K562 (cell line): ENCODE measurements around the gene RCSD1. TPM values are rescaled to one million over a fixed set of nuclear protein-coding genes. Genes with fewer than 3 reads are reported as not detected.
A peak's percentile ranks its signal among the peaks of the same experiment; 100 is the strongest.

Source experiments
- BRF1 ChIP-seq: IDR thresholded peaks from 3 replicates; pipeline ENCODE4 v1.6.1; 2011; ENCODE audit warnings: borderline replicate concordance, mild to moderate bottlenecking; ENCODE audit not compliant: insufficient read length; ENCODE audit errors: extremely low read depth
- DMBX1 ChIP-seq: fragments of 250-450 bp; sonication (Bioruptor Pico); IDR thresholded peaks from 2 replicates; pipeline ENCODE4 v1.8.0; 2022; ENCODE audit warnings: inconsistent platforms, mild to moderate bottlenecking, moderate library complexity, borderline replicate concordance
- HDAC2 ChIP-seq: fragments of 450-650 bp; IDR thresholded peaks from 2 replicates; pipeline ENCODE4 v1.6.1; 2016; ENCODE audit warnings: mild to moderate bottlenecking
- POLR3G ChIP-seq: IDR thresholded peaks from 2 replicates; pipeline ENCODE4 v1.6.1; 2011; ENCODE audit not compliant: insufficient read length, insufficient replicate concordance; ENCODE audit errors: extremely low read depth
- PTRF ChIP-seq: fragments of 450-650 bp; IDR thresholded peaks from 2 replicates; pipeline ENCODE4 v1.6.1; 2016; ENCODE audit warnings: mild to moderate bottlenecking, missing genetic modification characterization, missing compliant biosample characterization
- TCF3 ChIP-seq: sonication (generic); formaldehyde crosslinking; IDR thresholded peaks from 2 replicates; pipeline ENCODE4 v1.4.0; 2020; ENCODE audit warnings: mild to moderate bottlenecking, missing genetic modification reagents
- TRIM28 ChIP-seq: fragments of 450-650 bp; IDR thresholded peaks from 2 replicates; pipeline ENCODE4 v1.6.1; 2017
- ZKSCAN1 ChIP-seq: fragments of 150-350 bp; IDR thresholded peaks from 2 replicates; pipeline ENCODE4 v1.6.1; 2016; ENCODE audit warnings: low read depth, low read length
- ZNF232 ChIP-seq: sonication (generic); formaldehyde crosslinking; IDR thresholded peaks from 2 replicates; pipeline ENCODE4 v1.8.0; 2022; ENCODE audit warnings: mild to moderate bottlenecking, missing genetic modification reagents
- polyA plus RNA-seq, 8 experiments: library from polyadenylated mRNA; depleted of rRNA in 4 of 8; stranded (reverse) in 5 of 8; unstranded in 3 of 8; fragments of >200 nt; fragmentation: Nextera tagmentation in 2 of 8; fragmentation: Illumina TruSeq in 1 of 8; extraction: Ambion mirVana in 2 of 8; extraction: Trizol in 1 of 8; gene quantifications; 2 replicates each; pipeline versions ENCODE4 v1.2.1 to v1.2.3, GENCODE V29; 2011 to 2014; ENCODE audit warnings: inconsistent platforms in 1 of 8, missing spikeins in 1 of 8
- total RNA-seq, 7 experiments: library from RNA; depleted of rRNA in 6 of 7; stranded (reverse); fragments of >200 nt in 6 of 7; fragmentation: Illumina TruSeq in 2 of 7; extraction: Trizol in 2 of 7; gene quantifications; 2 replicates each; pipeline versions ENCODE4 v1.2.1 to v1.2.3, GENCODE V29; 2011 to 2021; ENCODE audit warnings: low replicate concordance in 1 of 7
- TF ChIP-seq, protein P1 (sequence below): fragments of 250-450 bp; sonication (Bioruptor Pico); IDR thresholded peaks from 2 replicates; pipeline ENCODE4 v1.5.0; 2021; ENCODE audit warnings: mild to moderate bottlenecking, moderate library complexity
- TF ChIP-seq, protein P2 (sequence below): fragments of 450-650 bp; formaldehyde crosslinking; IDR thresholded peaks from 2 replicates; pipeline ENCODE4 v1.4.0; 2022; ENCODE audit warnings: missing genetic modification characterization
- TF ChIP-seq, protein P3 (sequence below): sonication (generic); formaldehyde crosslinking; IDR thresholded peaks from 2 replicates; pipeline ENCODE4 v1.8.1; 2023; ENCODE audit warnings: mild to moderate bottlenecking, missing genetic modification reagents, moderate library complexity
- TF ChIP-seq, protein P4 (sequence below): fragments of 250-450 bp; sonication (Bioruptor Pico); IDR thresholded peaks from 2 replicates; pipeline ENCODE4 v1.4.0; 2020; ENCODE audit warnings: mild to moderate bottlenecking, moderate library complexity
- TF ChIP-seq, protein P5 (sequence below): sonication (generic); IDR thresholded peaks from 2 replicates; pipeline ENCODE4 v1.6.1; 2016

RCSD1 gene
- total and polyA plus RNA-seq, 9 of the 15 experiments (the other 6 are each of a cell fraction or from before 2014, with no cell fraction given), result 7.8 to 69.8 (median 45.3) TPM

DNA sequence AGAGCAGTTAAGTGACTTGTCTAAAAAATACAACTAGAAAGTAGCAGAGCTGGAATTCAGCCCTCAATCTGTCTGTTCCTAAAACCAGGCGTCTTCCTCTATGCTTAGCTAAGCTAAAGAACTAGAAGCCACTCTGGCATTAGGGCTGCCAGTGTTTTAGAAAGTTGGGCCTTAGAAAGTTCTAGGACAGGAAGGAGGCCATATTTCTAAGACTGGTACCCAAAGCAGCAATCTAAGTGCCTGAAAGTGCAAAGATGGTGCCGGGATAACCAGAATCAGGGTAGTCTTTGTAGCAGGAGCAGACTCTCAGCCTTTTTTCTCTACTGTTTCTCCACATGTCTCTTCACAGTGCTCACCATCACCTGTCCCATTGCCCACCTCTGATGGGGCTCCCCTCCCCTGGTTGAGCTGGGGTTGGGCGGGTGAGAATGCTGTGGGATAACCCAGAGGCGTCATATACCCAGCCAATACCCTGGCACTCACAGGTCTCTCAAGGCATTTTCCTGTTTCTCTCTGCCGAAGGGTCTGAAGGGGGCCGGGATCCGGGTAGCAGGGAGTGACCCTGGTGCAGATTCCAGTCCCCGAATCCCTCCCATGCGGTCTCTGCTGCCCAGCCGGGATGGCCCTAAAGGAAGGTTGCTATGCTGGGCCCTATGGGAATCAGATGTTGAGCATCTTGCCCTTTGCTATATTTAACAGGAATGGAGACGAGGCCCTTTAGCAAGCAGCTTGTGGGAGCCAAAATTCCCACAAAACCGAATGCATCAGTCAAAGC, 1.1 kb upstream of the RCSD1 start (continued):
- TF ChIP-seq, protein P1, sequence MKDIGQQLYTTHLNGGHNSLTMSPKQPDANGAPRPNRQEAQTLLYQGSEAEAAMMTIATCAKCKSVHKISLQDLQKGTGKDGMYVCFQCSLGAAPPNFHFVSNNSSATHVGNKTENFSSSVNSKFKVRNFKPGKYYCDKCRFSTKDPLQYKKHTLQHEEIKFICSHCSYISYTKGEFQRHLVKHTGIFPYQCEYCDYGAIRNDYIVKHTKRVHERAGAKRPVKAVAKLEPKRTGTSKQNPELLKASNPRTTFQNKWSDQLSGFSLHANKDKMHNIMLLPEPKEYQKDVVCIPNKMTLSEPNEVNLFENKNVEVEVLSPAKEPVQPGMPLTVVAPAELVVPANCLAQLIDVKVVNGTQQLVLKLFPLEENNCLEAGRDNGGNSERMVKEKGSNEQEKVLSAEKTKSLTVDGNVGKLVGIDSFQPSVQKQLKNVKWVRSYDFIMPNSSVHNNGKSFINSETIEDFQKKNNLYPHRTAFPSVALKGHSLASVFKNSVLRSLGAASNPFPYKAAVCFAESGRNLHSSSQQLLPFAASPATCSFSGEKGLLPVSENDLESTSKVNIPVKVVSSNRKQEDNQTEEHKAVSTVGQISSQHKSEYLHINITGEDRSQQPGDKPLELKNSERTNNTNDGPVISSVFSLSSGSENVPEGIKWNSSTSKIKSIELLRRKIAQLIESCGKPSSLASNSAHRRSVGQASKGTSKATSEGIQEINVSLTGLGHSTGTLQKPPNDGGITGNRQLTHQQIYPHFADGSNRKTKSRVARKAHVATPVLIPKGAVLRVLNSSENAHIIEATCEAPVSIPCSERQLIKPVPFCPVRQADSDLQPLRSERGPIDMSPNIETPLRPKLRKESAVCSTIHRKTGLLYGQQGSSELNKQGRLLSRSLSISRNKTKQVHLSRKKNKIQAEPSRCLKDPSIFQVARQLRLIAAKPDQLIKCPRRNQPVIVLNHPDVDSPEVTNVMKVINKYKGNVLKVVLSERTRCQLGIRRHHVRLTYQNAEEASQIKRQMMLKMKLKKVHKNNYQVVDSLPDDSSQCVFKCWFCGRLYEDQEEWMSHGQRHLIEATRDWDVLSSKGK (CRISPR knock-in tag), result no peak
- TF ChIP-seq ZNF232 (CRISPR knock-in tag), result no peak
- TF ChIP-seq, protein P2, sequence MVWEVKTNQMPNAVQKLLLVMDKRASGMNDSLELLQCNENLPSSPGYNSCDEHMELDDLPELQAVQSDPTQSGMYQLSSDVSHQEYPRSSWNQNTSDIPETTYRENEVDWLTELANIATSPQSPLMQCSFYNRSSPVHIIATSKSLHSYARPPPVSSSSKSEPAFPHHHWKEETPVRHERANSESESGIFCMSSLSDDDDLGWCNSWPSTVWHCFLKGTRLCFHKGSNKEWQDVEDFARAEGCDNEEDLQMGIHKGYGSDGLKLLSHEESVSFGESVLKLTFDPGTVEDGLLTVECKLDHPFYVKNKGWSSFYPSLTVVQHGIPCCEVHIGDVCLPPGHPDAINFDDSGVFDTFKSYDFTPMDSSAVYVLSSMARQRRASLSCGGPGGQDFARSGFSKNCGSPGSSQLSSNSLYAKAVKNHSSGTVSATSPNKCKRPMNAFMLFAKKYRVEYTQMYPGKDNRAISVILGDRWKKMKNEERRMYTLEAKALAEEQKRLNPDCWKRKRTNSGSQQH (CRISPR knock-in tag), result no peak
- TF ChIP-seq TCF3 (CRISPR knock-in tag), result no peak
- no peak; the same call in 1 of the 2 replicates for TF ChIP-seq DMBX1 (CRISPR knock-in tag)
- TF ChIP-seq, protein P3, sequence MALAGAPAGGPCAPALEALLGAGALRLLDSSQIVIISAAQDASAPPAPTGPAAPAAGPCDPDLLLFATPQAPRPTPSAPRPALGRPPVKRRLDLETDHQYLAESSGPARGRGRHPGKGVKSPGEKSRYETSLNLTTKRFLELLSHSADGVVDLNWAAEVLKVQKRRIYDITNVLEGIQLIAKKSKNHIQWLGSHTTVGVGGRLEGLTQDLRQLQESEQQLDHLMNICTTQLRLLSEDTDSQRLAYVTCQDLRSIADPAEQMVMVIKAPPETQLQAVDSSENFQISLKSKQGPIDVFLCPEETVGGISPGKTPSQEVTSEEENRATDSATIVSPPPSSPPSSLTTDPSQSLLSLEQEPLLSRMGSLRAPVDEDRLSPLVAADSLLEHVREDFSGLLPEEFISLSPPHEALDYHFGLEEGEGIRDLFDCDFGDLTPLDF, result no peak
- TF ChIP-seq, protein P4, sequence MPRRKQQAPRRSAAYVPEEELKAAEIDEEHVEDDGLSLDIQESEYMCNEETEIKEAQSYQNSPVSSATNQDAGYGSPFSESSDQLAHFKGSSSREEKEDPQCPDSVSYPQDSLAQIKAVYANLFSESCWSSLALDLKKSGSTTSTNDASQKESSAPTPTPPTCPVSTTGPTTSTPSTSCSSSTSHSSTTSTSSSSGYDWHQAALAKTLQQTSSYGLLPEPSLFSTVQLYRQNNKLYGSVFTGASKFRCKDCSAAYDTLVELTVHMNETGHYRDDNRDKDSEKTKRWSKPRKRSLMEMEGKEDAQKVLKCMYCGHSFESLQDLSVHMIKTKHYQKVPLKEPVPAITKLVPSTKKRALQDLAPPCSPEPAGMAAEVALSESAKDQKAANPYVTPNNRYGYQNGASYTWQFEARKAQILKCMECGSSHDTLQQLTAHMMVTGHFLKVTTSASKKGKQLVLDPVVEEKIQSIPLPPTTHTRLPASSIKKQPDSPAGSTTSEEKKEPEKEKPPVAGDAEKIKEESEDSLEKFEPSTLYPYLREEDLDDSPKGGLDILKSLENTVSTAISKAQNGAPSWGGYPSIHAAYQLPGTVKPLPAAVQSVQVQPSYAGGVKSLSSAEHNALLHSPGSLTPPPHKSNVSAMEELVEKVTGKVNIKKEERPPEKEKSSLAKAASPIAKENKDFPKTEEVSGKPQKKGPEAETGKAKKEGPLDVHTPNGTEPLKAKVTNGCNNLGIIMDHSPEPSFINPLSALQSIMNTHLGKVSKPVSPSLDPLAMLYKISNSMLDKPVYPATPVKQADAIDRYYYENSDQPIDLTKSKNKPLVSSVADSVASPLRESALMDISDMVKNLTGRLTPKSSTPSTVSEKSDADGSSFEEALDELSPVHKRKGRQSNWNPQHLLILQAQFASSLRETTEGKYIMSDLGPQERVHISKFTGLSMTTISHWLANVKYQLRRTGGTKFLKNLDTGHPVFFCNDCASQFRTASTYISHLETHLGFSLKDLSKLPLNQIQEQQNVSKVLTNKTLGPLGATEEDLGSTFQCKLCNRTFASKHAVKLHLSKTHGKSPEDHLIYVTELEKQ (CRISPR knock-in tag), result no peak
- no peak for TF ChIP-seq TRIM28
- peak; percentile 70 for TF ChIP-seq PTRF
- no peak for TF ChIP-seq HDAC2
- no peak for TF ChIP-seq POLR3G
- TF ChIP-seq, protein P5, sequence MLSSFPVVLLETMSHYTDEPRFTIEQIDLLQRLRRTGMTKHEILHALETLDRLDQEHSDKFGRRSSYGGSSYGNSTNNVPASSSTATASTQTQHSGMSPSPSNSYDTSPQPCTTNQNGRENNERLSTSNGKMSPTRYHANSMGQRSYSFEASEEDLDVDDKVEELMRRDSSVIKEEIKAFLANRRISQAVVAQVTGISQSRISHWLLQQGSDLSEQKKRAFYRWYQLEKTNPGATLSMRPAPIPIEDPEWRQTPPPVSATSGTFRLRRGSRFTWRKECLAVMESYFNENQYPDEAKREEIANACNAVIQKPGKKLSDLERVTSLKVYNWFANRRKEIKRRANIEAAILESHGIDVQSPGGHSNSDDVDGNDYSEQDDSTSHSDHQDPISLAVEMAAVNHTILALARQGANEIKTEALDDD, result no peak
- TF ChIP-seq BRF1, result no peak
- TF ChIP-seq ZKSCAN1, result no peak
